Stimulated activated CD4-positive, alpha-beta T cell treated with anti-CD3 and anti-CD28 coated beads, TNF-alpha, amount 100 ng/mL, for 24 hours (primary cell): ENCODE results near the gene EXOC3L1.

Source experiments
- DNase-seq, 3 experiments: peaks; one replicate each; pipeline ENCODE4 v3.0.0-alpha.2; 2020; ENCODE audit warnings: low read depth in 3 of 3

The EXOC3L1 gene

GRCh38 chr16:67149276-67150046 is 40.5 kb downstream of the EXOC3L1 start:
- no peak for DNase-seq

- no peak for DNase-seq
Observed at GRCh38 chr16:67148656-67149275, 41.2 kb downstream of the EXOC3L1 start.

- no peak for DNase-seq
Observed at GRCh38 chr16:67148221-67148620, 41.7 kb downstream of the EXOC3L1 start.

GRCh38 chr16:67147437-67148140 is 42.3 kb downstream of the EXOC3L1 start:
- no peak for DNase-seq

- DNase-seq, result no peak
Observed at GRCh38 chr16:67146523-67147357, 43.2 kb downstream of the EXOC3L1 start.

- no peak for DNase-seq
Observed at GRCh38 chr16:67145746-67146145, 44.2 kb downstream of the EXOC3L1 start.

- no peak for DNase-seq
Observed at GRCh38 chr16:67144943-67145342, 45.0 kb downstream of the EXOC3L1 start.

GRCh38 chr16:67142342-67142741 is 47.6 kb downstream of the EXOC3L1 start:
- DNase-seq, result no peak

- no peak for DNase-seq
Observed at GRCh38 chr16:67141391-67141790, 48.5 kb downstream of the EXOC3L1 start.

- DNase-seq, result no peak
Observed at GRCh38 chr16:67137605-67138004, 52.3 kb downstream of the EXOC3L1 start.
